ENCODE results near the gene WDR46.
"Not testable (repeated sequence)": the region's sequence is repeated elsewhere in the genome, so short reads cannot be mapped to it uniquely, and the experiment has no call there.

DNA sequence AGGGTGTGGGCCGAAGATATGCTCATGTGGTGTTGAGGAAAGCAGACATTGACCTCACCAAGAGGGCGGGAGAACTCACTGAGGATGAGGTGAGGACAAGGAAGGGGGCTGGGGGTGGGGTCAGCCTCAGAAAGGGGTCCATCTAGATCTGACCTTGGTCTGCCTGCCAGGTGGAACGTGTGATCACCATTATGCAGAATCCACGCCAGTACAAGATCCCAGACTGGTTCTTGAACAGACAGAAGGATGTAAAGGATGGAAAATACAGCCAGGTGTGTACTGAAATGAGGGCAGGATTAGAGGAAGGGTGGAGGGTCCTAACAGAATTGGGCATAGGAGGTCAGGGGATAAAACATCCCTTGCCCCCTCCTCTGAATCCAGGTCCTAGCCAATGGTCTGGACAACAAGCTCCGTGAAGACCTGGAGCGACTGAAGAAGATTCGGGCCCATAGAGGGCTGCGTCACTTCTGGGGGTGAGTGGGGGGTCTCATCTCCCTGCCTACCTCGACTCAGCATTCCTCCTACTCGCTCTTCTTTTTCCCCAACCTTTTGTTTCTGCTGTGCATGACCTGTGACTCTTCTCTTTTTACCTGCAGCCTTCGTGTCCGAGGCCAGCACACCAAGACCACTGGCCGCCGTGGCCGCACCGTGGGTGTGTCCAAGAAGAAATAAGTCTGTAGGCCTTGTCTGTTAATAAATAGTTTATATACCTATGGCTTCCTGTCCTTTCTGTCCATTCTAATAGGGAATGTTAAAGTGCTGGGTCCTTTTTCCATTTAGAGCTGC lies 13.1 kb downstream of the WDR46 start:
- TF ChIP-seq SUZ12 (IDR thresholded peaks at IDR 0.05; ENCODE audit: extremely low read depth, insufficient read depth, insufficient read length); YY1 (IDR thresholded peaks at IDR 0.05; ENCODE audit: insufficient read depth, insufficient read length): not testable (repeated sequence)

Data from NT2/D1 (cell line).